Parathyroid adenoma (tissue), 2 donors: ENCODE results near the gene DMC1.
A peak's percentile ranks its signal among the peaks of the same experiment; 100 is the strongest.
"Not testable (repeated sequence)": the region's sequence is repeated elsewhere in the genome, so short reads cannot be mapped to it uniquely, and the experiment has no call there.

Experiments
- H2AFZ ChIP-seq: fragments of 300-600 bp; sonication (generic); one replicate; pipeline ENCODE4 v1.7.0; 2017; ENCODE audit warnings: antibody characterized with exemption, mild to moderate bottlenecking
- H3K27ac ChIP-seq: fragments of 300-600 bp; sonication (generic); one replicate; pipeline ENCODE4 v1.7.0; 2017
- H3K27me3 ChIP-seq: fragments of 300-600 bp; sonication (generic); one replicate; pipeline ENCODE4 v1.7.0; 2017; ENCODE audit warnings: low read length; ENCODE audit not compliant: control insufficient read depth, insufficient read depth
- H3K36me3 ChIP-seq: fragments of 300-600 bp; sonication (generic); one replicate; pipeline ENCODE4 v1.7.0; 2017; ENCODE audit warnings: low read length; ENCODE audit not compliant: control insufficient read depth, insufficient read depth
- H3K4me1 ChIP-seq: fragments of 300-600 bp; sonication (generic); one replicate; pipeline ENCODE4 v1.7.0; 2017; ENCODE audit warnings: control low read depth
- H3K4me2 ChIP-seq: fragments of 300-600 bp; sonication (generic); one replicate; pipeline ENCODE4 v1.7.0; 2017; ENCODE audit warnings: low read length
- H3K4me3 ChIP-seq: fragments of 300-600 bp; sonication (generic); one replicate; pipeline ENCODE4 v1.7.0; 2017; ENCODE audit warnings: low read depth, low read length
- H3K79me2 ChIP-seq: fragments of 300-600 bp; sonication (generic); one replicate; pipeline ENCODE4 v1.7.0; 2017; ENCODE audit warnings: control low read depth
- H3K9ac ChIP-seq: fragments of 300-600 bp; sonication (generic); one replicate; pipeline ENCODE4 v1.7.0; 2017; ENCODE audit warnings: mild to moderate bottlenecking
- H3K9me3 ChIP-seq: fragments of 300-600 bp; sonication (generic); one replicate; pipeline ENCODE4 v1.7.0; 2017; ENCODE audit warnings: low read length; ENCODE audit not compliant: control insufficient read depth
- CTCF ChIP-seq: fragments of 300-600 bp; sonication (generic); IDR thresholded peaks from one replicate; pipeline ENCODE4 v1.7.0; 2017; ENCODE audit warnings: antibody characterized with exemption, mild to moderate bottlenecking
- donor health status: primary hyperparathyroidism.

DMC1 gene

GRCh38 chr22:38569972-38570778 lies at the start of gene DMC1:
Gene DMC1 (minus strand): TSS chr22:38570183. CDS start chr22:38568256, 1,927 bp downstream.
- Histone ChIP-seq H3K27me3 (no peaks in the 10 kb centered on the region), H3K9ac (peak within 1 kb of the TSS; percentile 28), H2AFZ (peak within 1 kb of the TSS; percentile 89), H3K4me3 (peak within 1 kb of the TSS; percentile 63), H3K79me2 (no peaks in the 10 kb centered on the region), H3K9me3 (no peaks in the 10 kb centered on the region), H3K27ac (peak within 1 kb of the TSS; percentile 36), H3K4me1 (peaks cover 6% of the 10 kb centered on the region), H3K36me3 (no peaks in the 10 kb centered on the region), H3K4me2 (peak within 1 kb of the TSS; percentile 81)
- no peak for TF ChIP-seq CTCF

- no peaks in the 10 kb centered on the region for H3K36me3 ChIP-seq
- no peak for TF ChIP-seq CTCF
- H2AFZ ChIP-seq: no peak overlapping the region
Measured at GRCh38 chr22:38618682-38619081, 48.7 kb upstream of the DMC1 start.

GRCh38 chr22:38618258-38618657 lies 48.3 kb upstream of the DMC1 start:
- H3K9me3 ChIP-seq: no peaks in the 10 kb centered on the region
- H3K27ac ChIP-seq: no peak overlapping the region
- no peak overlapping the region for H2AFZ ChIP-seq
- H3K4me1 ChIP-seq: no peaks in the 10 kb centered on the region
- no peaks in the 10 kb centered on the region for H3K79me2 ChIP-seq
- H3K4me3 ChIP-seq: no peak overlapping the region
- TF ChIP-seq CTCF: no peak
- no peak overlapping the region for H3K9ac ChIP-seq
- H3K4me2 ChIP-seq: no peak overlapping the region
- no peaks in the 10 kb centered on the region for H3K36me3 ChIP-seq
- no peaks in the 10 kb centered on the region for H3K27me3 ChIP-seq

More at GRCh38 chr22:38618682-38619081, 48.7 kb upstream of the DMC1 start:
- Histone ChIP-seq H3K27me3 (no peaks in the 10 kb centered on the region), H3K4me3 (no peak overlapping the region), H3K9me3 (no peaks in the 10 kb centered on the region), H3K4me2 (no peak overlapping the region), H3K79me2 (no peaks in the 10 kb centered on the region), H3K4me1 (no peaks in the 10 kb centered on the region), H3K9ac (no peak overlapping the region), H3K27ac (no peak overlapping the region)

- H3K4me3 ChIP-seq, H2AFZ ChIP-seq, H3K36me3 ChIP-seq, H3K9me3 ChIP-seq, H3K9ac ChIP-seq, H3K79me2 ChIP-seq, H3K4me1 ChIP-seq, H3K27me3 ChIP-seq, H3K4me2 ChIP-seq, H3K27ac ChIP-seq: not testable (repeated sequence)
Measured at GRCh38 chr22:38615064-38615405, 45.1 kb upstream of the DMC1 start.

GRCh38 chr22:38614332-38615063 lies 44.5 kb upstream of the DMC1 start:
- no peaks in the 10 kb centered on the region for H3K27me3 ChIP-seq
- H3K36me3 ChIP-seq: no peaks in the 10 kb centered on the region
- no peaks in the 10 kb centered on the region for H3K4me1 ChIP-seq
- no peaks in the 10 kb centered on the region for H3K9me3 ChIP-seq
- no peak overlapping the region for H3K4me2 ChIP-seq
- H3K79me2 ChIP-seq: no peaks in the 10 kb centered on the region
- no peak overlapping the region for H3K4me3 ChIP-seq
- no peak overlapping the region for H3K9ac ChIP-seq
- no peak overlapping the region for H2AFZ ChIP-seq
- no peak for TF ChIP-seq CTCF
- H3K27ac ChIP-seq: no peak overlapping the region
